Stimulated activated naive CD8-positive, alpha-beta T cell treated with anti-CD3 and anti-CD28 coated beads, Interleukin-15, Interleukin-2, amounts not matched to agents 100 U/mL and 50 U/mL, for 24 hours (primary cell): ENCODE results near the gene SUCO.

Experiments
- ATAC-seq: fragments of 150-1000 bp; cut with Tn5 transposase; one replicate; pipeline ENCODE4 v1.10.0; 2021
- DNase-seq: peaks from one replicate; pipeline ENCODE4 v3.0.0; 2021

The SUCO gene

DNA sequence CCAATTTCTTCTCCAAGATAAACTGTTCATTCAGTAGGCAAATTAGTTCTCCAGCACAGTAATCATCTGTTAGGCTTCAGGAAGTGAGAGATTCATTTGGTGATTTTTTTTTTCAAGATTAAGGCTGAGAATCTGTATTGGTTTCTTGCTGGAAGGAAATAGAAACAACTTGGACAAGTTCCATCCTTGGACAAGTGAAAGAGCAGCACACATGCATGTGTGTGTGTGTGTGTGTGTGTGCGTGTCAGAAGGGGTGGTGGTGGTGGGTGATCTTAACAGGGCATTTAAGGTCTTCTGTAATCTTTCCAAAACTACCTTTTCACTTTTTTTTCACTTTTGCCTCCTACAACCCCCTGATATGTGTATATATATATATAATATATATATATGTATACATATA lies 15.9 kb upstream of the SUCO start:
- no peak for ATAC-seq
- DNase-seq: no peak

- ATAC-seq (no peak), DNase-seq (no peak)
Observed at GRCh38 chr1:172517545-172517944, 15.4 kb upstream of the SUCO start.

DNA sequence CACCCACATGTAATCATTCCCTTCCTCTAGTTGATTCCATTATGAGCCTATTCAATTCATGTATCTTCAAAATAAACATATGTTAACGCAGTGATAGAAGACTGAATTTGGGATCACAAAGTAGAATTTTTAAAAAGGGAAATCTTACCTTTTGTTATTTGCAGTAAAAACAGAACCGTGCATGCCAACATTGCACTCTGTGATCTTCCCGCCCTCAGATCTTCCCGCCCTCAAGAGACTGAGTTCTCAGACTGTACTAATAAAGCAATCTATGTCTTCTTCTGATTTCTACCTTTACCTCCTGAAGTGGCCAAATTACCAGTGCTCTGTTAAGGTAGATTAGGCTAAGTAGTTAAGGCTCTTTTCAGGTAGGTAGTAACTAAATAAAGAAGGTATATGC lies 3.6 kb upstream of the SUCO start:
- DNase-seq (no peak), ATAC-seq (no peak)

GRCh38 chr1:172530000-172530399 lies 3.0 kb upstream of the SUCO start:
- DNase-seq: no peak
- no peak for ATAC-seq

DNA sequence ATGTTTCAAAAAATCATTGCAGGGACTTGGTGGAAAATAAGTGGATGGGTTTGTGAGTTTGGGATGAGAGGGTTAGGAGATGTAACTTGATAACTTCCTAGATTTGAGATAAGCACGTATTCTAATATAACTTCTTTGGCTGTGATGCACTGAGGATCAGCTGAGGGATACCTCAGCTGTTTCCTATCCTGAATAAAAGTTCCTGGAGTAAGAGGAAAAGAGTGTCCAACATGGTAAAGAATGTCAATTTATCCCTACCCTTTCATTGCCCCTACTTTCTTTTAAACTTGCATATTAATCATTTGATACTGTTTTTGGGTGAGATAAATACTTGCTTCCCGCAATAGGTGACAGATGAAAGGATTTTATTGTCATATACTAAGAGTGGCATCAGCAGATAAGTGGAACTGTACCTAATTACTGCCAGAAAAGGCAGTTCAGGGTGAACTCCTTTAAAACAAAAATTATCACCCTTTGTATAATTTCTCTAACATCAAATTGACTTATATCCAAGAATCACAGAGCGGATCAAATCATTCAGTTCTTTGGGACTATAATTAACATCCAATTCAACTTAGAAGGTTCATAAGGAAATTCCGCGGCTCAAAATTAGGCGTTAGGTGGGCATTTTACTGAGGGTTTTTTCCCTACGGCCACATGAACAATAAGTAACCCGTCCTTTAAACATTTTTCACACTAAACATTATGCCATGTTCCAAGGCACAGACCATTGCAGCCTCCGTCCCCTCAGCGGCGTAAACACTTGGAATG lies 1.4 kb upstream of the SUCO start:
- no peak for ATAC-seq
- DNase-seq: no peak

- DNase-seq (peak; percentile 79), ATAC-seq (peak; percentile 79)
Observed at GRCh38 chr1:172532183-172532699, 709 bp upstream of the SUCO start.

DNA sequence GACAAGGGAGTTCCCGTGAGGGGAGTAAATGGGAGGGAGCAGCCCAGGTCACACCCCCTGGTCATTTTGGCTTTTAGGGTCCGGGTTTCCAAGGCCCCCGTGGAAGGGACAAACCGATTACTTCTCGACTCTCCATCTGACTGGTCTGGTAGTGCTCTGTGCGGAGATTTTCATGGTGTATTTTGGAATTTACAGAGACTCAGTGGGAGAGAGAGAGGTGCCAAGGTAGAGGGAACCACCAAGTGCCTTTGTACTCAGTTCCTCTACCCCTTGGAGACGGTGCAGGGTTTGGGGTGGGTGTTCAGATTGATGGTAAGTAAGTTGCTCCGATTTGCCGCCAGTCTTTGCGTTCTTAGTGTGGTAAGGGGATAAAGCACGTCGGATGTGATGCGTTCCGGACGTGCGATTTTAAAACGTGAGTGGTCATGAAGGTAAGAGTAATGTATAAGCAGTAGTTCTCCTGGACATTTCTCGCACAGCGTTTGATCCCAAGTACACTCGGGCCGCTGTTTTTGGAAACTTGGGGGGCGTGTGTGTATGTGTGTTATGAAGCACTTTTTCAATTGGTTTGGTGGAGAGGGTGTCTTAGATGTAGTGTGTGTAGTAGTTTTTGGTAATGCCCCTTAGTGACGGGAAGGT lies 682 bp downstream of the SUCO start:
- DNase-seq (peak; percentile 48), ATAC-seq (peak; percentile 7)

GRCh38 chr1:172536256-172536655 lies 3.3 kb downstream of the SUCO start:
- no peak for DNase-seq
- no peak for ATAC-seq

DNA sequence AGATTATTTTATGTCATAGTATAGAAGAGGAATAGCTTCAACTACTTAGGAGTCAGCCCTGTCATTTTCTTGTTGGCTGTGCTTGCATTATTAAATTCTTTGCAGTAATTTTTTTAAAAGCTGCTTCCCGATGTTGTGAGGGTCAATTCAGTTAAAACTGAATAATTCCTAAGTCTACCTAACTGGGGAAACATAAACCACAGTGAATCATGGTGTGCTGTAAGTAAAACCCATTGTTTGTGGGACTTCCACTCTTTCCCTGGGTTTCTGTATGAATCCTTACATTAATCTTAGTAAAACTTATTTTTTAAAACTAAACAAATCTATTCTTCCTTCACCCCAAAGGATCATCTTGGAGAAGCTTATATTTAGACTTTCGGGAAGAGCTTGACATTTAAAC lies 4.4 kb downstream of the SUCO start:
- no peak for DNase-seq
- no peak for ATAC-seq

DNA sequence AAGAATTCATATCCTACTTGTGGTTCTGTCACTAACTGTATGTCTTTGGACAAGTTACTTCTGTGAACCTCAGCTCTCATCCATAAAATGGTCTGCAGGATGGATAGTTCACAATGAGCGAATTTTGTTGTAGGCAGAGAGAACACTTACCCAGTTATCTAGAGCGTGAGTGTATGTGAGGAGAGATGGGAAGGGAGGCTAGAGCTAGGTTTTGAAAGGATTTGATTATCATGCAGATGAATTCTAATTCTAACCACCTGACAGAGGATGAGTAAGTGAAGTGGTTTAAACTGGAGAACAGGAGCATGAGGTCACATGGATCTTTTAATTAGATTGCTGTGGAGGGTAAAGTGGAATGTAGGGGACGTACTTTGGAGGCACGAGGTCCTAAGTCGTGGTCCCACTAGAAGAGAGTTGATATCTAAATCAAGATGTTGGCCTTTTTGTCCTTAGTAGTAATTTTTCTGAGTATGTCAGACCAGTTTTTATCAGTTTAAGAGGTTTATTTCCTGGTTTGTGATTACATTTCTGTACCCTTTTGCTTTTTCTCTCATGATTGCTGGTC lies 5.0 kb downstream of the SUCO start:
- DNase-seq (no peak), ATAC-seq (no peak)

DNA sequence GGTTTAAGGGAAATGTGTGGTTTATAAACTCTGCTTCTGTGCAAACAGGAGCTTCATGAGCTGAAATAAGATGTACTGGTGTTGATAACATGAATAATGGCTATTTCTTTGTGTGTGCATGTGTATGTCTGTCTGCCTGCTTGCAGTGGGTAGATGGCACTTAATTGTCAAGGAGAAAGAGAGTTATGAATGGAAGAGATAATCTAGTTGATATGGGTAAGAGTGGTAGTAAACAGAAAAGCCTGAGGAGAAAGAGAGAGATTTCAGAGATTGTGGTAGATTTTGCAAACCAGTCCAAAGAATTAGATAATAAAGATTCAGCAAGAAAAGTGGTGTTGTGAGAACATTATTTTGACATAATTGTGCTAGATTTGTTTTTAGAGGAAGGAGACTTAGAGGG lies 7.7 kb downstream of the SUCO start:
- ATAC-seq: no peak

DNA sequence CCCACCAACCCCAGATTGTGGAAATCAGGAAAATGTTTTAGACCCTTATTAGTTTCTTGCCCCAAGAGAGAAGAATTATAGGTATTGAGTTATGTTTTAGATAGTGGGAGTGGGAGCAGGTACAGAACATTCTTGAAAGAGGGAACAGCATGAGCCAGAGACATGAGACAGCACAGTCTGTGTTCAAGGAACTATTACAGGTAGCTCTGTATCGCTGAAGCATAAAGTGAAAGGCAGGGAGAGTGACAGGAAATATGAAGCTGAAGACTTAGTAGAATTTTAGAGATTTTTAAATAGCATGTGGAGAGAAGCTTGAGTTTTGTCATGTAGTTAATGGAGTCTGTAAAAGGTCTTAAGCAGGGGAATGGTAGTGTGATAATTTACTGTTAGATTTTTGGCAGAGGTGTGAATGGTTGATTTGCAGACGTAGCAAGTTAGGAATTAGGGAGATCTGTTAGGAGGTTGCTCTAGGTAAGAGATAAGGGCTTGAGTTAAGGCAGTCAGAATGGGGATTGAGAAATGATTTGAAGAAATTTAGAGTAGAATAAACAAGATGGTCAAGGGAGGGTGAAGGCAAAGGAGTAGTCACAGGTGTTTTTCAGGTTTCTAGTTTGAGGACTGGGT lies 11.6 kb downstream of the SUCO start:
- DNase-seq (no peak), ATAC-seq (no peak)

More for the DNA sequence above, 7.7 kb downstream of the SUCO start:
- no peak for DNase-seq

- ATAC-seq: no peak
Observed at GRCh38 chr1:172545396-172546004, 12.6 kb downstream of the SUCO start.

GRCh38 chr1:172547071-172547470 lies 14.1 kb downstream of the SUCO start:
- DNase-seq (no peak), ATAC-seq (no peak)

More at GRCh38 chr1:172545396-172546004, 12.6 kb downstream of the SUCO start:
- no peak for DNase-seq

- no peak for DNase-seq
- ATAC-seq: no peak
Observed at GRCh38 chr1:172549621-172550280, 16.8 kb downstream of the SUCO start.

DNA sequence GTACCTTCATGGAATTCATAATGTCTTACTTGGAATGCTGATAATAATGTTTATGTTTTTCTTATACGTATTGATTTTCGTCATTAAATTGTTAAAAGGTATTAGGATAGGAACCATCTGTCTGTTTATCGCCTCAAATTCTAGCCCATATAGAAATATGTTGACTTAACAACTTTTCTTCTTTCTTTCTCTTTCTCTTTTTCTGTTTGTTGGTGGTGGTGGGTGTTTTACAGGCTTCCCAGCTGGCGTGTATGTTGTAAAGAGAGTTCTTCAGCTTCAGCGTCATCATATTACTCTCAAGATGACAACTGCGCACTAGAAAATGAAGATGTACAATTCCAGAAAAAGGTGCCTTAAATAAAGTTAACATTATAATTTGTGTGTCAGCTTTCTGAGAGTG lies 18.3 kb downstream of the SUCO start:
- no peak for DNase-seq
- no peak for ATAC-seq

DNA sequence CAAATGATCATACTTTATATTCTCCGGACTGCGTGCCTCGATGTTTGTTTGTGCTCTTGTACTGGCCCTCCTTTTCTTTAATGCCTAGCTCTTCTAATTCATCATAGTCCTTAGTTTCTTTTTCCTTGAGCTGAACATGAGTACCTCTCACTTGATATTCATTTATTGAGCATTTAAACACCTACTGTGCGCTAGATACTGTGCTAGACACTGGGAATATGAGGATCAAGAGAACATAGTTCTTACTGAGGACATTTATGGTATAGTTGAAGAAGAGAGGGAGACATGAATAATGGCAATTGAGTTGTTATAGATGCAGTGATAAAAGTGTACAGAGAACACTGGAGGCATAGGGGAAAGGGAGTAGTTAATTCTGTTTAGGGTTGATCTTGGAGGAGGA lies 22.0 kb downstream of the SUCO start:
- ATAC-seq (no peak), DNase-seq (no peak)

DNA sequence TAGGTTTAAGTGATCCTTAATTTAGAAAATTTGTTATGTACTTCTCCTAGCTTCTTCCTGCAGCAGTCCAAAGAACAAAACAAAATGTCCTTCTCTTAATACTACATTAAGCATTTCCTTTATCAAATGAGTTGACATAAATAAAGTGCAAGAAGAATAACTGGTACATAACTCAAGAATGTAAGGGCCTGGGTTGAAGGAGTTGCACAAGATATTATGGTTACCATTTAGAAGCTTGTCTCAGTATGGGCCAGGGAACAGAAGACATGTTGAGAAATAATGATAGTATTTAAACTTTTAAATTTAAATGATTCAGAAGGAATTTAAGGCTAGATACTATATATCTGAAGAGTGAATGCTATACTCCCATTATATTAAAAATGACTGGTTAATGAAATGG lies 23.5 kb downstream of the SUCO start:
- DNase-seq (no peak), ATAC-seq (no peak)

DNA sequence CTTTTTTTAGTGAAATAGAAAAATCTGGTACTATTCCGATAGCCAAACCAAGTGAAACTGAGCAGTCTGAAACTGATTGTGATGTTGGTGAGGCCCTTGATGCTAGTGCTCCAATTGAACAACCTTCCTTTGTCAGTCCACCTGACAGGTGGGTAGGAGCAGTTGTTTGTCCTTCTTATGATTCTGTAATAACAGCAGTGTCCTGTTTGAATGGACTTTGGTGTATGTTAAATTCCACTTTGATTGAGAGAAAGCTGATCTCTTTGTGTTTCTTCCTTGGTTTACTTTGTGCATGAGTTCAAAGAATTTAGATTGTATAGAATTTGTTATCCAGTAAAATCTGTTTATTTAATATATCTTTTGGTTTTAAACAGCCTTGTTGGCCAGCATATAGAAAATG lies 24.3 kb downstream of the SUCO start:
- DNase-seq: no peak
- ATAC-seq: no peak

GRCh38 chr1:172559572-172560210 lies 26.7 kb downstream of the SUCO start:
- no peak for DNase-seq
- ATAC-seq: no peak

DNA sequence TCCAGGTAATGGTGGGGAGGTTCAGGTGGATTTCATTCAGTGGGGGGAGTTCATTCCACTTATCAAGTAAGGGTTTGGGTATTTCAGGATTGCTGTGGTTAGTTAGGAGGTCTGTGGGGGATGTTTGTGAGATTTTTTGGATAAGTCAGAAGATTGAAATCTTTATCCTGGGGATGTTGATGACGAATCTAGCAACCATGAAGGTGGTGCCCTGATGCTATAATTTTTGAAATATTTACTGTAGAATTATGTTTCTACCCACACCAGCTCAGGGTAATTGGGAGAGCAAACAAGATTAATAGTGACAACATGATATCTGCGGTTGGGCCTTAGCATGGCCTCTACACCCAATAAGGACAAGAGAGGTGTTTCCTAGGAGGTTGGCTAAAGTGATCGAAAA lies 28.3 kb downstream of the SUCO start:
- ATAC-seq: no peak

More for the DNA sequence above, 28.3 kb downstream of the SUCO start:
- no peak for DNase-seq
